PC-9 (cell line): ENCODE results near the gene PTPN18.

Experiments used
- CTCF ChIP-seq: fragments of 200-600 bp; sonication (generic); conservative IDR thresholded peaks from 2 replicates; pipeline ENCODE4 v1.6.1; 2017; ENCODE audit warnings: mixed run types, antibody characterized with exemption, mild to moderate bottlenecking, moderate library complexity
- EZH2 ChIP-seq: fragments of 200-600 bp; sonication (generic); IDR thresholded peaks from 2 replicates; pipeline ENCODE4 v1.8.0; 2017; ENCODE audit warnings: antibody characterized with exemption, low read depth

- TF ChIP-seq EZH2 (no peak), CTCF (no peak)
Observed at GRCh38 chr2:130358420-130359350, 2.8 kb downstream of the PTPN18 start.
